HepG2 (cell line): ENCODE results near the gene INHBB. TPM values are rescaled to one million over a fixed set of nuclear protein-coding genes. Genes with fewer than 3 reads are reported as not detected.
A peak's percentile ranks its signal among the peaks of the same experiment; 100 is the strongest.

Source experiments
- EHMT2 ChIP-seq: fragments of 200-600 bp; sonication (generic); IDR thresholded peaks from 2 replicates; pipeline ENCODE4 v1.7.0; 2017; ENCODE audit warnings: antibody characterized with exemption, low read depth, low read length, borderline replicate concordance
- NFATC3 ChIP-seq: sonication (generic); formaldehyde crosslinking; IDR thresholded peaks from 2 replicates; pipeline ENCODE4 v1.5.1; 2020; ENCODE audit warnings: mild to moderate bottlenecking, missing genetic modification reagents
- NFE2L2 ChIP-seq: fragments of 150-350 bp; IDR thresholded peaks from 2 replicates; pipeline ENCODE4 v1.6.1; 2014; ENCODE audit warnings: low read length
- POLR2AphosphoS2 ChIP-seq: IDR thresholded peaks from 2 replicates; pipeline ENCODE4 v1.6.1; 2011; ENCODE audit warnings: low read depth, low read length, improper control_type of control experiment
- SMAD1 ChIP-seq: sonication (generic); formaldehyde crosslinking; IDR thresholded peaks from 2 replicates; pipeline ENCODE4 v1.4.0; 2020; ENCODE audit warnings: missing genetic modification reagents, low read depth, mild to moderate bottlenecking, borderline replicate concordance
- TOE1 ChIP-seq: sonication (generic); formaldehyde crosslinking; IDR thresholded peaks from 2 replicates; pipeline ENCODE4 v1.4.0; 2020; ENCODE audit warnings: mild to moderate bottlenecking, missing genetic modification reagents
- ZNF468 ChIP-seq: sonication (generic); formaldehyde crosslinking; IDR thresholded peaks from 2 replicates; pipeline ENCODE4 v1.8.0; 2022; ENCODE audit warnings: mild to moderate bottlenecking, moderate library complexity, missing genetic modification reagents
- ZNF891 ChIP-seq: sonication (generic); formaldehyde crosslinking; IDR thresholded peaks from 2 replicates; pipeline ENCODE4 v1.5.0; 2020; ENCODE audit warnings: mild to moderate bottlenecking, missing genetic modification reagents
- polyA plus RNA-seq, 8 experiments: library from polyadenylated mRNA; depleted of rRNA in 3 of 8; stranded (reverse) in 7 of 8; unstranded in 1 of 8; fragments of >200 nt; fragmentation: Illumina TruSeq in 4 of 8; extraction: Trizol in 4 of 8; gene quantifications; 2 replicates each; pipeline versions ENCODE4 v1.2.1 to v1.2.3, GENCODE V29; 2011 to 2016; ENCODE audit warnings: low read depth in 4 of 8, missing spikeins in 1 of 8, mixed read lengths in 1 of 8; ENCODE audit not compliant: insufficient read depth in 1 of 8
- total RNA-seq, 5 experiments: library from RNA; depleted of rRNA; stranded (reverse); fragments of >200 nt; fragmentation: Illumina TruSeq; extraction: Trizol; gene quantifications; 2 replicates each; pipeline ENCODE4 v1.2.3, GENCODE V29; 2016; ENCODE audit warnings: low read depth in 1 of 5
- TF ChIP-seq, protein P1 (sequence below): sonication (generic); formaldehyde crosslinking; IDR thresholded peaks from 2 replicates; pipeline ENCODE4 v1.8.1; 2023; ENCODE audit warnings: mild to moderate bottlenecking, moderate library complexity, missing genetic modification reagents
- TF ChIP-seq, protein P2 (sequence below): sonication (generic); formaldehyde crosslinking; IDR thresholded peaks from 2 replicates; pipeline ENCODE4 v1.8.1; 2023; ENCODE audit warnings: missing genetic modification reagents, inconsistent platforms, borderline replicate concordance
- TF ChIP-seq, protein P3 (sequence below): sonication (generic); formaldehyde crosslinking; IDR thresholded peaks from 2 replicates; pipeline ENCODE4 v1.4.0; 2020; ENCODE audit warnings: missing genetic modification reagents
- TF ChIP-seq, protein P4 (sequence below): sonication (generic); formaldehyde crosslinking; IDR thresholded peaks from 2 replicates; pipeline ENCODE4 v1.4.0; 2020; ENCODE audit warnings: mild to moderate bottlenecking, low read depth, missing genetic modification reagents
- TF ChIP-seq, protein P5 (sequence below): sonication (generic); formaldehyde crosslinking; IDR thresholded peaks from 2 replicates; pipeline ENCODE4 v1.9.0; 2021; ENCODE audit warnings: missing genetic modification reagents, borderline replicate concordance
- TF ChIP-seq, protein P6 (sequence below), 2 experiments: sonication (generic) in 1 of 2; formaldehyde crosslinking in 1 of 2; IDR thresholded peaks; 2 replicates each; pipeline versions ENCODE4 v1.4.0 to v1.6.1; 2016 to 2020; ENCODE audit warnings: borderline replicate concordance in 1 of 2, low read depth in 1 of 2, mild to moderate bottlenecking in 1 of 2, missing genetic modification reagents in 1 of 2

INHBB gene
- total and polyA plus RNA-seq, 2 of the 13 experiments (the other 11 are each of a cell fraction or from before 2014, with no cell fraction given): 0.20 to 1.7 TPM

DNA sequence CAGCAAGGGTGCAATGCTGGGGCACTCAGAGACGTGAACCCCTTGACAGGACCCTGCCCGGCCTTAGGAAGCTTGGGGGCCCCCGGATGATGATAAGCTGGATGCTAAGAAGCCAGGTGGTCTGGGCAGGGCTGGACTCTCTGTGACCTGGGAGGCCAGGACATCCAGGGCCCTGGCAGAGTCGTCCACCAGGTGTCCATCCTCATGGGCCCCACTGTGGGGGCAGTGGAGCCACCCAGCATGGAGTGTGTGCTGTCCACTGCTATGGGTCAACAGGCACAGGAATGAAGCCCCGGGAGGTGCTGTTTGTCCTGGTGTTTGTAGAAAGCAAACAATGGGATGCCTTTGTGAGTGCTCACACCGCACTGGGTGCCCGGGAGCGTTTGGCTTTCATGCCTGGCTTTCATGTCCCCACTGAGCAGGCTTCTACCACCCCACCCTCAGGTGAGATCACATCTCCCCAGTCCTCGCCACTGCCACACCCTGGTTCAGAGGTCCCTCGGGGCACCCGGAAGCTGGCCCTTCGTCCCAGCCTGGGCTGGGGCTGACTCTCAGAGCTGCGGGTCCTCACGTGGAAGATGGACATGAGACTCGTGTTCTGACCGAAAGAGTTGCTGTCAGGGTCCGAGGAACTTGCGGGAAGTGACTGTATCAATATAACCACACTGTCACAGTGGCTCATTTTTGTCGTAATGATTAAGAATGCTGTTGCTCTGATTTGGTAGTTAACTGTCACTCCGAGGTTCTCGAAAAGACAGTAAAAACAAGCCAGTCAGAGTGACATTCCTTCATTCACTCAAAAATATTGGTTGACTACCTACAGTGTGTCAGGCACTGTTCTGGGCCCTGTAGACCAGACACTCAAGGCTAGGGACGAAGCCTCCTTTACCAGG is 53.3 kb downstream of the INHBB start (continued):
- no peak for TF ChIP-seq SMAD1 (CRISPR knock-in tag)
- no peak for TF ChIP-seq POLR2AphosphoS2
- TF ChIP-seq, protein P1, sequence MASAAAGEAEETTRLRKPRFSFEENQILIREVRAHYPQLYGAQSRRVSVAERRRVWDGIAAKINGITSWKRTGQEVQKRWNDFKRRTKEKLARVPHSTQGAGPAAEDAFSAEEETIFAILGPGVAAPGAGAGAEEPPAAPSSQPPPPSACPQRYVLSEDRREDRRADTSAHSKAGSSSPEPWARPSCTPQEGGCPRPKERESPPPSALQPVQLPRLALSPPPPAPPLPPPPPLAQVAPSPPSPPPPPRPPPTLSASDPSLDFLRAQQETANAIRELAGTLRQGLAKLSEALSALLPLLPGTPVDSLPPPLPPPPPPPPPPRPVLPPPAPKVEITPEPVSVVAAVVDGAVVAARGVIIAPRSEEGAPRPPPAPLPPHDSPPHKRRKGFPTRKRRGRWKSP (CRISPR knock-in tag): peak; percentile 89
- TF ChIP-seq ZNF468: 0 out of 2 replicates have a peak, but pooled peaks have one; percentile 47
- TF ChIP-seq, protein P2, sequence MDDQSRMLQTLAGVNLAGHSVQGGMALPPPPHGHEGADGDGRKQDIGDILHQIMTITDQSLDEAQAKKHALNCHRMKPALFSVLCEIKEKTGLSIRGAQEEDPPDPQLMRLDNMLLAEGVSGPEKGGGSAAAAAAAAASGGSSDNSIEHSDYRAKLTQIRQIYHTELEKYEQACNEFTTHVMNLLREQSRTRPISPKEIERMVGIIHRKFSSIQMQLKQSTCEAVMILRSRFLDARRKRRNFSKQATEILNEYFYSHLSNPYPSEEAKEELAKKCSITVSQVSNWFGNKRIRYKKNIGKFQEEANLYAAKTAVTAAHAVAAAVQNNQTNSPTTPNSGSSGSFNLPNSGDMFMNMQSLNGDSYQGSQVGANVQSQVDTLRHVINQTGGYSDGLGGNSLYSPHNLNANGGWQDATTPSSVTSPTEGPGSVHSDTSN (CRISPR knock-in tag): 0 out of 2 replicates have a peak, but pooled peaks have one; percentile 27
- TF ChIP-seq, protein P3, sequence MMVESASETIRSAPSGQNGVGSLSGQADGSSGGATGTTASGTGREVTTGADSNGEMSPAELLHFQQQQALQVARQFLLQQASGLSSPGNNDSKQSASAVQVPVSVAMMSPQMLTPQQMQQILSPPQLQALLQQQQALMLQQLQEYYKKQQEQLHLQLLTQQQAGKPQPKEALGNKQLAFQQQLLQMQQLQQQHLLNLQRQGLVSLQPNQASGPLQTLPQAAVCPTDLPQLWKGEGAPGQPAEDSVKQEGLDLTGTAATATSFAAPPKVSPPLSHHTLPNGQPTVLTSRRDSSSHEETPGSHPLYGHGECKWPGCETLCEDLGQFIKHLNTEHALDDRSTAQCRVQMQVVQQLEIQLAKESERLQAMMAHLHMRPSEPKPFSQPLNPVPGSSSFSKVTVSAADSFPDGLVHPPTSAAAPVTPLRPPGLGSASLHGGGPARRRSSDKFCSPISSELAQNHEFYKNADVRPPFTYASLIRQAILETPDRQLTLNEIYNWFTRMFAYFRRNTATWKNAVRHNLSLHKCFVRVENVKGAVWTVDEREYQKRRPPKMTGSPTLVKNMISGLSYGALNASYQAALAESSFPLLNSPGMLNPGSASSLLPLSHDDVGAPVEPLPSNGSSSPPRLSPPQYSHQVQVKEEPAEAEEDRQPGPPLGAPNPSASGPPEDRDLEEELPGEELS: peak; percentile 92
- TF ChIP-seq, protein P4, sequence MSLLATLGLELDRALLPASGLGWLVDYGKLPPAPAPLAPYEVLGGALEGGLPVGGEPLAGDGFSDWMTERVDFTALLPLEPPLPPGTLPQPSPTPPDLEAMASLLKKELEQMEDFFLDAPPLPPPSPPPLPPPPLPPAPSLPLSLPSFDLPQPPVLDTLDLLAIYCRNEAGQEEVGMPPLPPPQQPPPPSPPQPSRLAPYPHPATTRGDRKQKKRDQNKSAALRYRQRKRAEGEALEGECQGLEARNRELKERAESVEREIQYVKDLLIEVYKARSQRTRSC (CRISPR knock-in tag): no peak
- no peak for TF ChIP-seq TOE1 (CRISPR knock-in tag)
- no peak for TF ChIP-seq ZNF891 (CRISPR knock-in tag)
- TF ChIP-seq, protein P5, sequence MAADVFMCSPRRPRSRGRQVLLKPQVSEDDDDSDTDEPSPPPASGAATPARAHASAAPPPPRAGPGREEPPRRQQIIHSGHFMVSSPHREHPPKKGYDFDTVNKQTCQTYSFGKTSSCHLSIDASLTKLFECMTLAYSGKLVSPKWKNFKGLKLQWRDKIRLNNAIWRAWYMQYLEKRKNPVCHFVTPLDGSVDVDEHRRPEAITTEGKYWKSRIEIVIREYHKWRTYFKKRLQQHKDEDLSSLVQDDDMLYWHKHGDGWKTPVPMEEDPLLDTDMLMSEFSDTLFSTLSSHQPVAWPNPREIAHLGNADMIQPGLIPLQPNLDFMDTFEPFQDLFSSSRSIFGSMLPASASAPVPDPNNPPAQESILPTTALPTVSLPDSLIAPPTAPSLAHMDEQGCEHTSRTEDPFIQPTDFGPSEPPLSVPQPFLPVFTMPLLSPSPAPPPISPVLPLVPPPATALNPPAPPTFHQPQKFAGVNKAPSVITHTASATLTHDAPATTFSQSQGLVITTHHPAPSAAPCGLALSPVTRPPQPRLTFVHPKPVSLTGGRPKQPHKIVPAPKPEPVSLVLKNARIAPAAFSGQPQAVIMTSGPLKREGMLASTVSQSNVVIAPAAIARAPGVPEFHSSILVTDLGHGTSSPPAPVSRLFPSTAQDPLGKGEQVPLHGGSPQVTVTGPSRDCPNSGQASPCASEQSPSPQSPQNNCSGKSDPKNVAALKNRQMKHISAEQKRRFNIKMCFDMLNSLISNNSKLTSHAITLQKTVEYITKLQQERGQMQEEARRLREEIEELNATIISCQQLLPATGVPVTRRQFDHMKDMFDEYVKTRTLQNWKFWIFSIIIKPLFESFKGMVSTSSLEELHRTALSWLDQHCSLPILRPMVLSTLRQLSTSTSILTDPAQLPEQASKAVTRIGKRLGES: peak; percentile 22; the same call in 1 of the 2 replicates
- TF ChIP-seq NFATC3 (CRISPR knock-in tag): no peak; the same call in 1 of the 2 replicates
- TF ChIP-seq, protein P6, sequence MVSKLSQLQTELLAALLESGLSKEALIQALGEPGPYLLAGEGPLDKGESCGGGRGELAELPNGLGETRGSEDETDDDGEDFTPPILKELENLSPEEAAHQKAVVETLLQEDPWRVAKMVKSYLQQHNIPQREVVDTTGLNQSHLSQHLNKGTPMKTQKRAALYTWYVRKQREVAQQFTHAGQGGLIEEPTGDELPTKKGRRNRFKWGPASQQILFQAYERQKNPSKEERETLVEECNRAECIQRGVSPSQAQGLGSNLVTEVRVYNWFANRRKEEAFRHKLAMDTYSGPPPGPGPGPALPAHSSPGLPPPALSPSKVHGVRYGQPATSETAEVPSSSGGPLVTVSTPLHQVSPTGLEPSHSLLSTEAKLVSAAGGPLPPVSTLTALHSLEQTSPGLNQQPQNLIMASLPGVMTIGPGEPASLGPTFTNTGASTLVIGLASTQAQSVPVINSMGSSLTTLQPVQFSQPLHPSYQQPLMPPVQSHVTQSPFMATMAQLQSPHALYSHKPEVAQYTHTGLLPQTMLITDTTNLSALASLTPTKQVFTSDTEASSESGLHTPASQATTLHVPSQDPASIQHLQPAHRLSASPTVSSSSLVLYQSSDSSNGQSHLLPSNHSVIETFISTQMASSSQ (IDR thresholded peaks at IDR 0.05; ENCODE audit: low read depth): no peak
- TF ChIP-seq, protein P6 (CRISPR knock-in tag; IDR thresholded peaks at IDR 0.05; ENCODE audit: borderline replicate concordance): peak; percentile 60; the same call in 1 of the 2 replicates
- TF ChIP-seq EHMT2: no peak
- no peak for TF ChIP-seq NFE2L2
